Tongue (tissue), 3 donors: Measurements from ENCODE around the gene UBE2M. TPM values are rescaled to one million over a fixed set of nuclear protein-coding genes. Genes with fewer than 3 reads are reported as not detected.
"Not testable (repeated sequence)": the region's sequence is repeated elsewhere in the genome, so short reads cannot be mapped to it uniquely, and the experiment has no call there.

ENCODE experiments used
- DNase-seq: peaks from one replicate; pipeline ENCODE4 v3.0.0-alpha.2; 2015
- small RNA-seq: library from RNA; depleted of rRNA; stranded (forward); fragments of <200 nt; gene quantifications from one replicate; pipeline ENCODE3, GENCODE V24; 2014; ENCODE audit warnings: low replicate concordance
- total RNA-seq: library from RNA; depleted of rRNA; stranded (reverse); fragments of >200 nt; gene quantifications from one replicate; pipeline ENCODE4 v1.2.3, GENCODE V29; 2014

UBE2M gene
- total RNA-seq, 1 donor from 2014 or later = 37.5 TPM

DNA sequence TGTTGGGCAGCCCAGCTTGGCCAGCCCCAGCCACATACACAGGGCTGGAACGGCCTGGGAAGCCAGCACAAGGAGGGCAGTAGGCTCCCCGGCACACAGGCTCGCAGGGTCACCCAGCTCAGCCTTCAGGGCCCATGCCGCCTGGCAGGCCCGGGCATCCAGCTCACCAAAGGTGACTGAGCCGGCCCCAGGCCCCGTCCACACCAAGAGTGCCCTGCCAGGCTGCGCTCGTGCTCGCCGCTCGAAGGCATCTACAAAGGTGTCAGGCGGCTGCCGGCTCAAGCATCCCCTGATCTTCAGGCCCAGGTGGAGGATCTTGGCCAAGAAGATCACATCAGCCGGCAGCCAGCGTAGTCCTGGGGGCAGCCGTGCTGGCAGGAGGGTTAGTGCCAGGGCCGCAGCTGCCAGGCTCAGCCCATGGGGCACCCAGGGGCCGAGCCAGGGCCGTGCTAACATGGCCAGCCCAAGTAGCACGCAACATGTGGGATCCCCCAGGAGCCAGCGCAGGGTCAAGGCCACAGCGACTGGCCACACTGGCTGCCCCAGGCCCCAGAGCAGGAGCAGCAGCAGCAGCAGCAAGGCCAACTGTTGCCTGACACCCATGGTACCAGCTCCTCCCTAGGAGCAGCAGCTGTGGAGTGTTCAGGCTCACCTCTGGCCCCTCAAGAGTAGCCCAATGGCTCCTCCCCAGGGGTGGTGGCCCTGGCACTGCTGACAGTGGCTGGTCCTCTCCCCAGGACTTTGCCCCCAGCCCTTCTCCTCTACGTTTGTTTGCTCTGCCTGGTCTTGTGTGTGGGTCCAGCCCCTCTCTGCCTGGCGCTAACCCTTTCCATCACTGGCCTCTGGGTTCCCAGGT, 46.8 kb downstream of the UBE2M start, which contains the start of gene SLC27A5:
Gene SLC27A5 (minus strand): TSS at position 640 of the 856 bp plus-strand sequence. CDS start 37 bp downstream, at position 603.
- no peak for DNase-seq

DNA sequence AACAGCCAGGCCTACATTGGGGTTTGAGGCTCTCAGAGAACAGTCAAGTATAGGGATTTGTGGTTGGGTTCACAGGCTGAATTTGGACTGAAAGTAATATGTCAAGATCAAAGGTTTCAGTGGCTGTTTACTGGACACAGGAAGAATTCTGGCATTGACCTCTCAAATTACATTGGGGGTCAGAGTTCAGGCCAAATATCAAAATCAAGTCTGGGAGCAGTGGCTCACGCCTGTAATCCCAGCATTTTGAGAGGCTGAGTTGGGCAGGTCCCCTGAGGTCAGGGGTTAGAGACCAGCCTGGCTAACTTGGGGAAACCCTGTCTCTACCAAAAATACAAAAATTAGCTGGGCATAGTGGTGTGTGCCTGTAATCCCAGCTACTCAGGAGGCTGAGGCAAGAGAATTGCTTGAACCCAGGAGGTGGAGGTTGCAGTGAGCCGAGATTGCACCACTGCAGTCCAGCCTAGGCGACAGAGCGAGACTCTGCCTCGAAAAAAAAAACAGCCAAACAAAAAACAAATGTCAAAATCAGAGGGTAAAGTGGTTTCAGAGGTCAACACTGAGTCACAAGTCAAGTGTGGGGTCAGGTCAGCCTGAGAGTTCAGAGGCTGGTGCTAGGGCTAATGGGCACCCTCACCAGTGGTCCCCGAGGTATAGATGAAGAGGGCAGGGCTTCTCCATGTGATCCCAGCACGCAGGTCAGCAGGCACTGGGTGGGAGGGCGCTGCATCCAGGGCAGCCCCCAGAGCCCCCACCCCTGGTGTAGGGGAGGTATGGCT, 48.1 kb downstream of the UBE2M start:
- DNase-seq = no peak

DNA sequence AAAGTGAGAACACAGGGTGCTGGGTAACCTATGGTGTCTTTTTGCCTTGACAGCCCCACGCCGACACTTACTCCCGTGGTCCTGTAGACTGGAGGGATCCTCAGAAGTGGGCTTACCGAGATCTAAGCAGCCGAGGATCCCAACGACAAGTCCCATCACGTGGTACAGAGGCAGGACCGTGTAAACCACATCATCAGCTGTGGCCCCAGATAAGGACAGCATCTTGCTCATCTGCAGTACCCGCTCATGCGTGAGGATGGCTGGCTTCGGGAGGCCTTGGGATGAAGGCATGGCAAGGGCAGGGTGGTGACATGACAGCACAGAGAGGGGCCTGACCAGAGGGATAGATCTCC, 48.7 kb downstream of the UBE2M start:
- no peak for DNase-seq

DNA sequence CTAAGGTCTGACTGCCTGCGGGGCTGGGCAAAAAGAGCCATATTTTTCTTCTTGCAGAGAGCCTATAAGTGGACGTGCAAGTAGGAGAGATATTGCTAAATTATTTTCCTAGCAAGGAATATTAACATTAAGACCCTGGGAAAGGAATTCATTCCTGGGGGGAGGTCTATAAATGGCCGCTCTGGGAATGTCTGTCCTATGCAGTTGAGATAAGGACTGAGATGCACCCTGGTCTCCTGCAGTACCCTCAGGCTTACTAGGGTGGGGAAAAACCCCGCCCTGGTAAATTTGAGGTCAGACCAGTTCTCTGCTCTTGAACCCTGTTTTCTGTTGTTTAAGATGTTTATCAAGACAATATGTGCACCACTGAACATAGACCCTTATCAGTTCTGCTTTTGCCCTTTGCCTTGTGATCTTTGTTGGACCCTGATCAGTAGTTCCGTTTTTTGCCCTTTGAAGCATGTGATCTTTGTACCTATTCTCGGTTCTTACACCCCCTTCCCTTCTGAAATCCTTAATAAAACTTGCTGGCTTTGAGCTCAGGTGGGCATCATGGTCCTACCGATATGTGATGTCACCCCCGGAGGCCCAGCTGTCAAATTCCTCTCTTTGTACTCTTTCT, 50.7 kb downstream of the UBE2M start:
- not testable (repeated sequence) for DNase-seq

Small RNA genes within 50 kb of the gene (small RNA-seq; reads per million reads assigned to genes)
- gene MIR6807 = 0.11 reads per million
- gene RN7SL525P = not detected

Other genes starting within 250 kb of the UBE2M start
- 2.5 TPM for gene ZSCAN22, start 231.6 kb downstream of the UBE2M start, total RNA-seq
- gene A1BG, start 205.1 kb downstream of the UBE2M start, total RNA-seq = 5.7 TPM
- gene ZNF497, start 195.9 kb downstream of the UBE2M start, total RNA-seq = 4.9 TPM
- gene ZNF837, start 177.6 kb downstream of the UBE2M start, total RNA-seq = 1.5 TPM
- 1,593 TPM for gene RPS5, start 171.3 kb downstream of the UBE2M start, total RNA-seq
- not detected for gene RNF225, start 163.0 kb downstream of the UBE2M start, total RNA-seq
- gene ZNF584, start 150.0 kb downstream of the UBE2M start, total RNA-seq = 11.0 TPM
- gene ZNF132, start 118.5 kb downstream of the UBE2M start, total RNA-seq = 7.0 TPM
- 5.9 TPM for gene ZNF324B, start 107.0 kb downstream of the UBE2M start, total RNA-seq
- 16.5 TPM for gene ZNF324, start 91.5 kb downstream of the UBE2M start, total RNA-seq
- gene ZNF446, start 82.3 kb downstream of the UBE2M start, total RNA-seq = 8.9 TPM
- 1.3 TPM for gene SLC27A5, start 46.6 kb downstream of the UBE2M start, total RNA-seq
- 3.7 TPM for gene ZBTB45, start 38.8 kb downstream of the UBE2M start, total RNA-seq
- 251 TPM for gene TRIM28, start 14.5 kb downstream of the UBE2M start, total RNA-seq
- gene CHMP2A, start 3.5 kb downstream of the UBE2M start, total RNA-seq = 49.4 TPM
- 21.6 TPM for gene MZF1, start 14.7 kb upstream of the UBE2M start, total RNA-seq